DND-41 (cell line): ENCODE measurements around the gene MPP2.

Source experiments
- CTCF ChIP-seq: IDR thresholded peaks from 2 replicates; pipeline ENCODE4 v1.5.1; 2012; ENCODE audit warnings: borderline replicate concordance, low read length, moderate library complexity, mild to moderate bottlenecking; ENCODE audit not compliant: poor library complexity, severe bottlenecking; ENCODE audit errors: extremely low read depth
- EZH2 ChIP-seq: IDR thresholded peaks from 3 replicates; pipeline ENCODE4 v1.6.1; 2012; ENCODE audit warnings: borderline replicate concordance, low read depth, mild to moderate bottlenecking, moderate library complexity, low read length, inconsistent platforms; ENCODE audit not compliant: severe bottlenecking

GRCh38 chr17:43928609-43929008, 21.3 kb upstream of the MPP2 start:
- TF ChIP-seq CTCF (no peak), EZH2 (no peak)
